GM23338 (cell line): ENCODE results near the gene CIB4. TPM values are rescaled to one million over a fixed set of nuclear protein-coding genes. Genes with fewer than 3 reads are reported as not detected.

Source experiments
- ATAC-seq: fragments of 200-7000 bp; cut with Tn5 transposase; 3 replicates; pipeline ENCODE4 v1.9.1; 2020
- DNase-seq: peaks from one replicate; pipeline ENCODE4 v3.0.0-alpha.2; 2015; ENCODE audit warnings: low spot score
- H2AFZ ChIP-seq: fragments of 200-600 bp; sonication (generic); 2 replicates; pipeline ENCODE4 v1.8.0; 2016; ENCODE audit warnings: antibody characterized with exemption, mild to moderate bottlenecking, moderate library complexity
- H3F3A ChIP-seq: fragments of 200-600 bp; sonication (generic); replicated peaks from 2 replicates; pipeline ENCODE4 v1.8.0; 2017; ENCODE audit warnings: antibody characterized with exemption, mixed run types, low read depth
- H3K27ac ChIP-seq: fragments of 200-600 bp; sonication (generic); 2 replicates; pipeline ENCODE4 v1.6.1; 2016; ENCODE audit warnings: low read depth
- H3K27me3 ChIP-seq: fragments of 200-600 bp; sonication (generic); 2 replicates; pipeline ENCODE4 v1.8.0; 2016; ENCODE audit warnings: mild to moderate bottlenecking, mixed run types, moderate library complexity; ENCODE audit not compliant: insufficient read depth
- H3K36me3 ChIP-seq: fragments of 200-600 bp; sonication (generic); 2 replicates; pipeline ENCODE4 v1.8.0; 2016; ENCODE audit warnings: mild to moderate bottlenecking; ENCODE audit not compliant: insufficient read depth
- H3K4me1 ChIP-seq: fragments of 200-600 bp; sonication (generic); 2 replicates; pipeline ENCODE4 v1.8.0; 2016; ENCODE audit warnings: mild to moderate bottlenecking, moderate library complexity; ENCODE audit not compliant: insufficient read depth
- H3K4me2 ChIP-seq: fragments of 200-600 bp; sonication (generic); 2 replicates; pipeline ENCODE4 v1.7.1; 2017; ENCODE audit warnings: mixed run types
- H3K4me3 ChIP-seq: fragments of 200-600 bp; sonication (generic); 2 replicates; pipeline ENCODE4 v1.6.1; 2016; ENCODE audit warnings: mixed run types
- H3K79me2 ChIP-seq: fragments of 200-600 bp; sonication (generic); replicated peaks from 2 replicates; pipeline ENCODE4 v1.8.0; 2017; ENCODE audit warnings: mild to moderate bottlenecking; ENCODE audit not compliant: insufficient read depth
- H3K9me2 ChIP-seq: fragments of 200-600 bp; sonication (generic); 2 replicates; pipeline ENCODE4 v1.8.0; 2017; ENCODE audit not compliant: insufficient read depth
- H4K20me1 ChIP-seq: fragments of 200-600 bp; sonication (generic); replicated peaks from 2 replicates; pipeline ENCODE4 v1.8.0; 2017; ENCODE audit warnings: mild to moderate bottlenecking; ENCODE audit not compliant: insufficient read depth
- H3K27ac Mint-ChIP-seq: 2 replicates; pipeline ENCODE4 v1.8.0; 2020; ENCODE audit warnings: inconsistent platforms, mild to moderate bottlenecking, moderate library complexity, mixed read lengths
- H3K27me3 Mint-ChIP-seq: 3 replicates; pipeline ENCODE4 v1.8.0; 2022; ENCODE audit warnings: low read depth, mild to moderate bottlenecking, moderate library complexity, mixed read lengths, inconsistent platforms; ENCODE audit not compliant: insufficient read depth, poor library complexity
- H3K36me3 Mint-ChIP-seq: 3 replicates; pipeline ENCODE4 v1.8.0; 2021; ENCODE audit warnings: low read depth, mild to moderate bottlenecking, inconsistent platforms, moderate library complexity, mixed read lengths
- H3K4me1 Mint-ChIP-seq: 3 replicates; pipeline ENCODE4 v1.8.0; 2020; ENCODE audit warnings: mild to moderate bottlenecking, inconsistent platforms, mixed read lengths
- H3K4me3 Mint-ChIP-seq: 3 replicates; pipeline ENCODE4 v1.8.0; 2021; ENCODE audit warnings: moderate library complexity, mild to moderate bottlenecking, inconsistent platforms, mixed read lengths
- H3K9me3 Mint-ChIP-seq: 3 replicates; pipeline ENCODE4 v1.8.0; 2020; ENCODE audit warnings: moderate library complexity, mild to moderate bottlenecking, inconsistent platforms, mixed read lengths
- CTCF ChIP-seq, 2 experiments: fragments of 200-600 bp in 1 of 2; sonication (generic) in 1 of 2; conservative IDR thresholded peaks; 2 replicates each; pipeline versions ENCODE4 v1.5.1 to v1.6.1; 2016 to 2017; ENCODE audit warnings: antibody characterized with exemption in 2 of 2, low read depth in 2 of 2, mild to moderate bottlenecking in 2 of 2, moderate library complexity in 1 of 2
- ETS1 ChIP-seq: IDR thresholded peaks from 2 replicates; pipeline ENCODE4 v1.6.1; 2016; ENCODE audit warnings: antibody characterized with exemption
- EZH2 ChIP-seq: fragments of 200-600 bp; sonication (generic); IDR thresholded peaks from one replicate; pipeline ENCODE4 v1.8.0; 2017; ENCODE audit warnings: antibody characterized with exemption, mild to moderate bottlenecking, low read depth; ENCODE audit not compliant: unreplicated experiment
- NANOG ChIP-seq: IDR thresholded peaks from 2 replicates; pipeline ENCODE4 v1.6.1; 2016; ENCODE audit warnings: antibody characterized with exemption, borderline replicate concordance
- POLR2AphosphoS5 ChIP-seq: IDR thresholded peaks from 2 replicates; pipeline ENCODE4 v1.6.1; 2016; ENCODE audit warnings: antibody characterized with exemption, low read depth
- REST ChIP-seq: IDR thresholded peaks from one replicate; pipeline ENCODE4 v1.6.1; 2018; ENCODE audit warnings: antibody characterized with exemption; ENCODE audit not compliant: unreplicated experiment
- ZNF114 ChIP-seq: fragments of 250-450 bp; sonication (Bioruptor Pico); IDR thresholded peaks from 2 replicates; pipeline ENCODE4 v1.5.0; 2020; ENCODE audit warnings: mild to moderate bottlenecking, moderate library complexity
- ZNF462 ChIP-seq: fragments of 250-450 bp; sonication (Bioruptor Pico); IDR thresholded peaks from 2 replicates; pipeline ENCODE4 v1.5.0; 2020; ENCODE audit warnings: mild to moderate bottlenecking, moderate library complexity
- polyA plus RNA-seq: library from polyadenylated mRNA; unstranded; fragments of >200 nt; fragmentation: Nextera tagmentation; extraction: Ambion mirVana; gene quantifications from 2 replicates; pipeline ENCODE4 v1.2.1, GENCODE V29; 2016
- total RNA-seq: library from RNA; depleted of rRNA; stranded (reverse); fragments of >200 nt; shearing (Covaris generic); gene quantifications from 2 replicates; pipeline ENCODE4 v1.2.3, GENCODE V29; 2014

Gene CIB4
- total and polyA plus RNA-seq, 2 experiments from 2014 or later: not detected

GRCh38 chr2:26681656-26682055 is 40.5 kb upstream of the CIB4 start (continued):
- TF ChIP-seq CTCF (conservative IDR thresholded peaks at IDR 0.05; ENCODE audit: low read depth in 2 of 2): no peak
- TF ChIP-seq POLR2AphosphoS5: no peak
- no peak for TF ChIP-seq ETS1
- TF ChIP-seq NANOG: no peak

- Histone ChIP-seq H3K9me2 (no peaks in the 10 kb centered on the region; the same call in 1 of the 2 replicates), H3K36me3 (no peaks in the 10 kb centered on the region), H3F3A (no peaks in the 10 kb centered on the region), H4K20me1 (no peaks in the 10 kb centered on the region), H3K79me2 (no peaks in the 10 kb centered on the region), H3K27me3 (no peaks in the 10 kb centered on the region), H2AFZ (no peak overlapping the region), H3K27ac (no peak overlapping the region), H3K4me3 (no peak overlapping the region), H3K4me2 (no peak overlapping the region), H3K4me1 (no peaks in the 10 kb centered on the region)
- Mint-ChIP-seq H3K4me1 (no peaks in the 10 kb centered on the region), H3K27ac (no peak overlapping the region), H3K9me3 (peaks cover 6% of the 10 kb centered on the region; the same call in 2 of the 3 replicates), H3K27me3 (peaks cover 14% of the 10 kb centered on the region), H3K36me3 (peaks cover 4% of the 10 kb centered on the region; the same call in 1 of the 3 replicates), H3K4me3 (no peak overlapping the region)
- ATAC-seq (no peak), DNase-seq (no peak)
- TF ChIP-seq ZNF114 (CRISPR knock-in tag): no peak
- TF ChIP-seq CTCF (conservative IDR thresholded peaks at IDR 0.05; ENCODE audit: low read depth in 2 of 2): no peak
- TF ChIP-seq EZH2: no peak
- no peak for TF ChIP-seq ZNF462 (CRISPR knock-in tag)
- TF ChIP-seq REST: no peak
- TF ChIP-seq POLR2AphosphoS5: no peak
Measured at GRCh38 chr2:26679867-26680266, 38.7 kb upstream of the CIB4 start.
